T-helper 2 cell treated with Interferon-gamma antibody and Interleukin-4, amounts not matched to agents 100 ng/mL and 5 ng/mL, for 36 hours (primary cell): Measurements from ENCODE around the gene ZBTB38. TPM values are rescaled to one million over a fixed set of nuclear protein-coding genes. Genes with fewer than 3 reads are reported as not detected.

Experiments used
- total RNA-seq: library from RNA; stranded (reverse); gene quantifications from 2 replicates; pipeline ENCODE4 v1.2.3, GENCODE V29; 2022

Gene ZBTB38
- total RNA-seq, 1 donor from 2014 or later, result 19.7 TPM

Other genes with a start within 250 kb of the ZBTB38 start
- 31.4 and 32.6 TPM in 2 replicates for gene PXYLP1, start 136.7 kb upstream of the ZBTB38 start, total RNA-seq
- gene RASA2, start 118.5 kb downstream of the ZBTB38 start, total RNA-seq, result 40.6 and 43.1 TPM in 2 replicates